ENCODE results near the gene DOCK4.

Gene DOCK4

DNA sequence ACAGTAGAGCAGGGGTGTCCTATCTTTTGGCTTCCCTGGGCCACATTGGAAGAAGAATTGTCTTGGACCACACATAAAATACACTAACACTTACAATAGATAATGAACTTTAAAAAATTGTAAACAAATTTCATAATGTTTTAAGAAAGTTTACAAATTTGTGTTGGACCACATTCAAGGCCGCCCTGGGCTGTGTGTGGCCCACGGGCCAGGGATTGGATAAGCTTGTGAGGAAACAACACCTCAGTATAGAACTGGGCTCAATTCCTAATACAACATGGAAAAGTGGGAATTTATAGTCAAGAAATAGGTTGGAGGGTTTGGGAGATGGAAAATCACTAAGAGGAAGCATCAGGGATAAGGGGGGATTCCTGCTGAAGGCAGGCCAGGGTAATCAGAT lies 18.0 kb upstream of the DOCK4 start:
- H3K9me3 ChIP-seq, result no peaks in the 10 kb centered on the region; the same call in 1 of the 2 replicates
- TF ChIP-seq, protein P1, sequence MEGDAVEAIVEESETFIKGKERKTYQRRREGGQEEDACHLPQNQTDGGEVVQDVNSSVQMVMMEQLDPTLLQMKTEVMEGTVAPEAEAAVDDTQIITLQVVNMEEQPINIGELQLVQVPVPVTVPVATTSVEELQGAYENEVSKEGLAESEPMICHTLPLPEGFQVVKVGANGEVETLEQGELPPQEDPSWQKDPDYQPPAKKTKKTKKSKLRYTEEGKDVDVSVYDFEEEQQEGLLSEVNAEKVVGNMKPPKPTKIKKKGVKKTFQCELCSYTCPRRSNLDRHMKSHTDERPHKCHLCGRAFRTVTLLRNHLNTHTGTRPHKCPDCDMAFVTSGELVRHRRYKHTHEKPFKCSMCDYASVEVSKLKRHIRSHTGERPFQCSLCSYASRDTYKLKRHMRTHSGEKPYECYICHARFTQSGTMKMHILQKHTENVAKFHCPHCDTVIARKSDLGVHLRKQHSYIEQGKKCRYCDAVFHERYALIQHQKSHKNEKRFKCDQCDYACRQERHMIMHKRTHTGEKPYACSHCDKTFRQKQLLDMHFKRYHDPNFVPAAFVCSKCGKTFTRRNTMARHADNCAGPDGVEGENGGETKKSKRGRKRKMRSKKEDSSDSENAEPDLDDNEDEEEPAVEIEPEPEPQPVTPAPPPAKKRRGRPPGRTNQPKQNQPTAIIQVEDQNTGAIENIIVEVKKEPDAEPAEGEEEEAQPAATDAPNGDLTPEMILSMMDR (IDR thresholded peaks at IDR 0.05; ENCODE audit: low read depth, low read length), result no peak
- no peak for DNase-seq

DNA sequence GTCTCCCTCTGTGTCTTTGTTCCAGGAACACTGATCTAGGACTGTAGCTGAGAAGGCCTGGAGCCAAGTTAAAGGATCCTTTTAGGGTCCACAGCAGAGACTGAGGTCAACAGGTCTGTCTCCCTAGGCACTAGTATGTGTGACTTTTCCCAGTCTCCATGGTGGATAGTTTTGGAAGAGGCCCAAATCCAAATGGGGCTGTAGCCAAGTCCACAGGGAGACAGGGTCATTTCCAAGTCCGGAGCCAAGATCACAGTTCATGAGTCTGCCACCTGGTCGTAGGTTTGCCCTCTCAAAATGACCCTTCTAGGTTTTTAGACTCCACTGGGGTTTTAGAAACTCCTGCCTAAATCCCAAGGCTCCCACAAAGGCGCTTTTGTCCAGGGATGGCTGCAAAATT lies 17.1 kb upstream of the DOCK4 start:
- H3K9me3 ChIP-seq, result no peaks in the 10 kb centered on the region; the same call in 1 of the 2 replicates
- no peaks in the 10 kb centered on the region for H3K27me3 ChIP-seq
- no peak overlapping the region for H3K4me3 ChIP-seq (ENCODE audit: low read depth, low read length)
- TF ChIP-seq, protein P1 (IDR thresholded peaks at IDR 0.05; ENCODE audit: low read depth, low read length), result no peak
- DNase-seq, result no peak
- H3K36me3 ChIP-seq, result no peaks in the 10 kb centered on the region
- H3K4me1 ChIP-seq, result no peaks in the 10 kb centered on the region

More for the DNA sequence above, 18.0 kb upstream of the DOCK4 start:
- no peaks in the 10 kb centered on the region for H3K4me1 ChIP-seq
- no peaks in the 10 kb centered on the region for H3K27me3 ChIP-seq
- H3K4me3 ChIP-seq (ENCODE audit: low read depth, low read length), result no peak overlapping the region
- no peaks in the 10 kb centered on the region for H3K36me3 ChIP-seq

DNA sequence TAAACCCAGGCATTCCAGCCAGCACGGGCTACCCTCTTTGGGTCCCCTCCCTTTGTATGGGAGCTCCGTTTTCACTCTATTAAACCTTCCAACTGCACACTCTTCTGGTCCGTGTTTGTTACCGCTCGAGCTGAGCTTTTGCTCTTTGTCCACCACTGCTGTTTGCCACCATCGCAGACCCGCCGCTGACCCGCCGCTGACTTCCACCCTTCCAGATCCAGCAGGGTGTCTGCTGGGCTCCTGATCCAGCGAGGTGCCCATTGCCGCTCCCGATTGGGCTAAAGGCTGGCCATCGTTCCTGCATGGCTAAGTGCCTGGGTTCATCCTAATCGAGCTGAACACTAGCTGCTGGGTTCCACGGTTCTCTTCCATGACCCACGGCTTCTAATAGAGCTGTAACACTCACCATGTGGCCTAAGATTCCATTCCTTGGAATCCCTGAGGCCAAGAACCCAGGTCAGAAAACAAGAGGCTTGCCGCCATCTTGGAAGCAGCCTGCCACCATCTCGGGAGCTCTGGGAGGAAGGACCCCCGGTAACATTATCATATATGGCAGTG lies 14.8 kb upstream of the DOCK4 start:
- Histone ChIP-seq H3K27me3 (no peaks in the 10 kb centered on the region), H3K4me3 (ENCODE audit: low read depth, low read length) (no peak overlapping the region), H3K4me1 (no peaks in the 10 kb centered on the region), H3K36me3 (no peaks in the 10 kb centered on the region), H3K9me3 (no peaks in the 10 kb centered on the region; the same call in 1 of the 2 replicates)
- no peak for DNase-seq
- TF ChIP-seq, protein P1 (IDR thresholded peaks at IDR 0.05; ENCODE audit: low read depth, low read length), result no peak

DNA sequence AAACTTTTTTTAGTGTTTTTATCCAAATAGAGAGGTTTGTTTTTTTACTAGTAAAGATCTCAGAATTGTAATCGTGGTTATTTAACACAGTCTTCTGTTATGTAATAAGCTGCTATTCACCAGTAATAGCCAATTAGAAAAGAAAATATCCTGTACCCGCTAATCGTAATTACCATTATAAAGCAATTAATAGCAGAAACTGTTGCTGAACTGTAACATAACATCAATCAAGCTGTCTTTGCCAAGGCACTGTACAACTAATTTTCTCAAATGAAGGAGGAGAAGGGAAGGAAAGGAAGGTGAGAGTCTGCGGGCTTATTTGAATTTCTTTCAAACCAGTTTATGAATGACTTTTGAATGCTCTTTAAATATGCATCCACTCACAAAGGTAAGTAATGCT lies 9.6 kb upstream of the DOCK4 start:
- Histone ChIP-seq H3K9me3 (no peaks in the 10 kb centered on the region), H3K36me3 (no peaks in the 10 kb centered on the region), H3K4me1 (peaks cover 3% of the 10 kb centered on the region; the same call in 1 of the 2 replicates), H3K27me3 (no peaks in the 10 kb centered on the region), H3K4me3 (ENCODE audit: low read depth, low read length) (no peak overlapping the region)
- TF ChIP-seq, protein P1 (IDR thresholded peaks at IDR 0.05; ENCODE audit: low read depth, low read length), result no peak
- DNase-seq, result no peak

DNA sequence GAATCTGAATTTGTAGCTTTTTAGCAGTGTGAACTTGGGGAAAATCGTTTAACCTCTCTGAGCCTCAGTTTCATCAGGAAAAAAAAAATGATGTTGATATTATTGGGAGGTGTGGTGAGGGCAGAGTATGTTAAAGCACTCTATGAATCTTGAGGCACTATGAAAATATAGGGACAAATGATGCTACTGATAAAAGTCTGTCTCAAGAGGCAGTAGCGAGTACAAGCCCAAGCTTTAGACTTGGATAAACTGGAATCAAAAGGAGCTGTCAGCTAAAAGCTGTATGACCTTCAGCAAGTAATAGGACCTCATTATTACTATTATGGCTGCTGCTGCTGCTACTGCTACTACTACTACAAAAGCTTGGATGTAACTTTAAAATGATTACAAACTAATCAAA lies 8.7 kb upstream of the DOCK4 start:
- no peaks in the 10 kb centered on the region for H3K27me3 ChIP-seq
- TF ChIP-seq, protein P1 (IDR thresholded peaks at IDR 0.05; ENCODE audit: low read depth, low read length), result no peak
- no peak overlapping the region for H3K4me3 ChIP-seq (ENCODE audit: low read depth, low read length)
- DNase-seq, result no peak
- peaks cover 3% of the 10 kb centered on the region; the same call in 1 of the 2 replicates for H3K4me1 ChIP-seq
- H3K9me3 ChIP-seq, result no peaks in the 10 kb centered on the region
- H3K36me3 ChIP-seq, result no peaks in the 10 kb centered on the region

DNA sequence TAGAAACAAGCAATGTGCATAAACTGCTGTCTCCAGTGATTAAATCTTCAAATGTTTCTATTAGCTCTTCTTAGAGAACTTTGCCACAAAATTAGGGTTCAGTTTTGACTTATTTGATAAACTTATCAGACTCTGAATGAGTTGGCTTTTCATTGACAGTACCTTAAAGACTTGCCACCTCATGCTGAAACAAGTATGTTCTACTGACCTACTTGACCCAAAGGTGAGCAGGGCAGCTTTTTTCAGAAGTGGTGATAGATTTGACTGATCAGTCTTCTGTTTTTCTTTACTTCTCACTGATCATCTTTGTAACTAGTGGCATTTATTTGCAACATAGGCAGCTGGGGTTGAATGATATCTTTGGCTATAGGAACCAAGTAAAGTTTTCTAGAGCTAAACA lies 8.1 kb upstream of the DOCK4 start:
- peaks cover 3% of the 10 kb centered on the region; the same call in 1 of the 2 replicates for H3K4me1 ChIP-seq
- TF ChIP-seq, protein P1 (IDR thresholded peaks at IDR 0.05; ENCODE audit: low read depth, low read length), result no peak
- H3K27me3 ChIP-seq, result no peaks in the 10 kb centered on the region
- H3K4me3 ChIP-seq (ENCODE audit: low read depth, low read length), result no peak overlapping the region
- no peaks in the 10 kb centered on the region for H3K36me3 ChIP-seq
- no peaks in the 10 kb centered on the region for H3K9me3 ChIP-seq
- DNase-seq, result no peak

Data from BE2C (cell line).